HEK293T (cell line): ENCODE data around the gene ABHD12.

Experiments used
- CTCF ChIA-PET: fragments of 350-600 bp; formaldehyde crosslinking; extraction: SDS; loops from one replicate; lab custom pipeline; 2021; ENCODE audit warnings: antibody characterized with exemption, inconsistent platforms; lab: Yijun Ruan, JAX
- POLR2A ChIA-PET: fragments of 350-600 bp; formaldehyde crosslinking; extraction: SDS; loops from one replicate; lab custom pipeline; 2020; ENCODE audit warnings: antibody characterized with exemption, inconsistent platforms; lab: Yijun Ruan, JAX
- DNase-seq: peaks from one replicate; pipeline ENCODE4 v3.0.0; 2012; ENCODE audit warnings: mixed read lengths; ENCODE audit errors: extremely low spot score
- ARNT ChIP-seq: fragments of 450-650 bp; IDR thresholded peaks from 2 replicates; pipeline ENCODE4 v1.6.1; 2017; ENCODE audit warnings: mild to moderate bottlenecking
- BHLHE40 ChIP-seq: fragments of 450-650 bp; IDR thresholded peaks from 2 replicates; pipeline ENCODE4 v1.6.1; 2016; ENCODE audit warnings: mild to moderate bottlenecking, moderate library complexity, borderline replicate concordance
- CTBP1 ChIP-seq: fragments of 450-650 bp; IDR thresholded peaks from 2 replicates; pipeline ENCODE4 v1.6.1; 2016; ENCODE audit warnings: borderline replicate concordance
- ELF4 ChIP-seq: fragments of 450-650 bp; IDR thresholded peaks from 2 replicates; pipeline ENCODE4 v1.6.1; 2017; ENCODE audit warnings: antibody characterized with exemption
- FOXA1 ChIP-seq: fragments of 450-650 bp; IDR thresholded peaks from 2 replicates; pipeline ENCODE4 v1.6.1; 2016; ENCODE audit warnings: mild to moderate bottlenecking
- FOXK2 ChIP-seq: fragments of 450-650 bp; IDR thresholded peaks from 2 replicates; pipeline ENCODE4 v1.6.1; 2016; ENCODE audit warnings: mild to moderate bottlenecking
- FOXM1 ChIP-seq: fragments of 450-650 bp; IDR thresholded peaks from 2 replicates; pipeline ENCODE4 v1.6.1; 2017; ENCODE audit warnings: mild to moderate bottlenecking, borderline replicate concordance
- HDGF ChIP-seq: fragments of 450-650 bp; IDR thresholded peaks from 2 replicates; pipeline ENCODE4 v1.6.1; 2017; ENCODE audit warnings: antibody characterized with exemption, borderline replicate concordance
- L3MBTL2 ChIP-seq: fragments of 450-650 bp; conservative IDR thresholded peaks from 2 replicates; pipeline ENCODE4 v1.6.1; 2016; ENCODE audit warnings: mild to moderate bottlenecking
- LEF1 ChIP-seq: fragments of 450-650 bp; IDR thresholded peaks from 2 replicates; pipeline ENCODE4 v1.6.1; 2017; ENCODE audit warnings: mild to moderate bottlenecking, borderline replicate concordance
- NFRKB ChIP-seq: fragments of 450-650 bp; IDR thresholded peaks from 2 replicates; pipeline ENCODE4 v1.6.1; 2016; ENCODE audit warnings: mild to moderate bottlenecking, moderate library complexity
- PKNOX1 ChIP-seq: fragments of 450-650 bp; IDR thresholded peaks from 2 replicates; pipeline ENCODE4 v1.6.1; 2016
- SP1 ChIP-seq: fragments of 450-650 bp; IDR thresholded peaks from 2 replicates; pipeline ENCODE4 v1.6.1; 2017
- SUZ12 ChIP-seq: fragments of 450-650 bp; IDR thresholded peaks from 2 replicates; pipeline ENCODE4 v1.6.1; 2016; ENCODE audit warnings: mild to moderate bottlenecking
- TARDBP ChIP-seq: fragments of 450-650 bp; IDR thresholded peaks from 2 replicates; pipeline ENCODE4 v1.6.1; 2016
- ZNF384 ChIP-seq: fragments of 450-650 bp; IDR thresholded peaks from 2 replicates; pipeline ENCODE4 v1.6.1; 2016

ABHD12 gene

GRCh38 chr20:25290646-25291431 lies 99.8 kb downstream of the ABHD12 start:
- no peak for DNase-seq
- ChIA-PET POLR2A (no interaction called here), CTCF (no interaction called here)
- TF ChIP-seq NFRKB (no peak), LEF1 (no peak), PKNOX1 (no peak), SP1 (no peak), CTBP1 (no peak), ELF4 (no peak), L3MBTL2 (no peak), ZNF384 (no peak)

GRCh38 chr20:25289886-25290597 lies 100.6 kb downstream of the ABHD12 start:
- ChIA-PET CTCF (no interaction called here), POLR2A (interaction anchor here (1.0 kb wide), 1 partner anchor 101 kb away, joined by 3 read pairs; the partner anchor contains the start of gene ABHD12)
- no peak for DNase-seq
- TF ChIP-seq ELF4 (no peak), CTBP1 (no peak), HDGF (no peak)

DNA sequence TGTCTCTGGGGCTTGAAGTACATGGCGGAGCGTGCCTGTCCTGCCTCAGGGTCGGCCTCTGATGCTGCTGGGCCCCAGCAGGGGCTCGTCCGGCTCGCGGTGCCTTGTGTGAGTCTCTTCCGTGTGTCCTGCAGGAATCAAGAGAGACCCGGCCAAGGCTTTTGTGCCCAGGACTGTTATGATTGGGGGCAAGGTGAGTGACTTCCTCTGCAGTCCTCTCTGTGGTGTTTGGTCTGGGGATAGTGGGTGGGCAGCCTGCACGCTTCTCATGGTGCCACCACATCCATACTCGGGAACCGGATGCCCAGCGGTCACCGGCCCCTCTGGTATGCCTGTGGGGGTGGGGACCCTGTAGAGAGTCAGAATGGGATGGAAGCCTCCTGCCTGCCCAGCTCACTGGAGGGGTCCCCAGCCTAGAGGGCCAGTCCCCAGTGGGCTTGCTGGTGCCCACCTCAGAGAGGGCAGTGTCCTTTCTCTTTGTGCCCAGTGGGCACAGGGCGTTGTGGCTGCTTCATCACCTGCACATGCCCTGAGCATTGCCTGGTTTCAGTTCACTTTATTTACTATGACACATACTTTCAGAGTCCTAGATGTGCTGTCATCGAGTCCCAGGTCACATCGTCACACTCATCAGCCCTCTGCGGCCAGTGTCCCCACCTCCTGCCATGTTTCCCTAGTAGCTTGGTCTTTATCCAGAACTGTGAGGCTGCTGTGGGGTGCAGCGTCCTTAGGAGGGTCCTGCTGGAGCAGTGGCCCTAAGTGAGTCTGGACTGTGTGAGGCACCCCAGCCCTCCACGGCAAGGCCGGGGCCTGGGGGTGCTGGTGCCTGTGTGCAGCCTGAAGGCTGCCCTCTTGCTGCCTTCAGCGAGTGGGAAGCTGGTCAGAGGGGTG lies 102.1 kb downstream of the ABHD12 start:
- TF ChIP-seq FOXA1 (no peak), L3MBTL2 (no peak), SP1 (no peak), PKNOX1 (no peak), TARDBP (no peak), LEF1 (no peak), ARNT (no peak)
- ChIA-PET CTCF (no interaction called here), POLR2A (no interaction called here)
- DNase-seq = no peak

DNA sequence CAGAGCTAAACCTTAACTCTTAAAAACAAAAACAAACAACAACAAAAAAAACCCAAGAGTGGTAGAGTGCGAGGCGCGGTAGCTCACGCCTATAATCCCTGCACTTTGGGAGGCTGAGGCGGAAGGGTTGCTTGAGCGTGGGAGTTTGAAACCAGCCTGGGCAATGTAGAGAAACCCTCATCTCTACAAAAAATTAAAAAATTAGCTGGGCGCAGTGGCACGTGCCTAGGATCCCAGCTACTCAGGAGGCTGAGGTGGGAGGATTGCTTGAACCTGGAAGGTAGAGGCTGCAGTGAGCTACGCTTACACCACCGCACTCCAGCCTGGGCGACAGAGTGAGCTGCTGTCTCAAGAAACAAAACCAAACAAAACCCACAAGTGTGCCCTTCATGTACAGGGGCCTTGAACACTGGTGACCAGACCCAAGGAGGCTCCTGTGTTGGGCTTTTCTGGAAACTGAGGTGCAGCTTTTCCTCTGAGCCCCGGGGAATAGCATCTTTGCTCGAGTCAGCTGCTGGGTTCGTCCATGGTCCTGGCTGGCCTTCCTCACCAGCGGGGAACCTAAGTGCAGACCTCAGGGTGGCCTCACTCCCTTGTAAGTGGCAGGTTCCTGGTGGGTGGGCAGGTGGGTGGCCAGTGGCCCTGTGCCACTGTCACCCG lies 102.9 kb downstream of the ABHD12 start:
- DNase-seq = no peak
- TF ChIP-seq PKNOX1 = no peak
- TF ChIP-seq HDGF = no peak
- TF ChIP-seq ZNF384 = no peak
- no peak for TF ChIP-seq ARNT
- TF ChIP-seq BHLHE40 = no peak
- TF ChIP-seq FOXM1 = no peak
- TF ChIP-seq CTBP1 = no peak
- no peak for TF ChIP-seq TARDBP
- TF ChIP-seq NFRKB = no peak
- no peak for TF ChIP-seq SP1
- no peak for TF ChIP-seq SUZ12
- no peak for TF ChIP-seq LEF1
- no peak for TF ChIP-seq FOXA1
- no peak for TF ChIP-seq ELF4
- TF ChIP-seq FOXK2 = no peak
- CTCF ChIA-PET = no interaction called here
- POLR2A ChIA-PET = no interaction called here

GRCh38 chr20:25286917-25287316 lies 103.7 kb downstream of the ABHD12 start:
- TF ChIP-seq SP1 (no peak), CTBP1 (no peak), ELF4 (no peak), ZNF384 (no peak), L3MBTL2 (no peak), FOXA1 (no peak), FOXM1 (no peak), ARNT (no peak), PKNOX1 (no peak), NFRKB (no peak), TARDBP (no peak), BHLHE40 (no peak), SUZ12 (no peak), LEF1 (no peak), FOXK2 (no peak), HDGF (no peak)
- ChIA-PET POLR2A (no interaction called here), CTCF (no interaction called here)
- DNase-seq = no peak
